MG63 (cell line): ENCODE results near the gene TNIP1. TPM values are rescaled to one million over a fixed set of nuclear protein-coding genes. Genes with fewer than 3 reads are reported as not detected.

ENCODE experiments used
- DNase-seq: peaks from one replicate; pipeline ENCODE4 v3.0.0-alpha.2; 2020
- H3K27me3 ChIP-seq: fragments of 250-450 bp; sonication (Bioruptor Pico); 2 replicates; pipeline ENCODE4 v1.5.1; 2020; ENCODE audit warnings: mild to moderate bottlenecking, moderate library complexity
- H3K36me3 ChIP-seq: fragments of 250-450 bp; sonication (Bioruptor Pico); 2 replicates; pipeline ENCODE4 v1.5.1; 2020; ENCODE audit warnings: mild to moderate bottlenecking, moderate library complexity
- H3K4me3 ChIP-seq: fragments of 250-450 bp; sonication (Bioruptor Pico); 2 replicates; pipeline ENCODE4 v1.5.1; 2020; ENCODE audit warnings: mild to moderate bottlenecking, moderate library complexity
- H3K9me3 ChIP-seq: fragments of 250-450 bp; sonication (Bioruptor Pico); 2 replicates; pipeline ENCODE4 v1.5.1; 2020; ENCODE audit warnings: mild to moderate bottlenecking, moderate library complexity
- total RNA-seq: library from RNA; depleted of rRNA; stranded (reverse); fragments of >200 nt; shearing (Covaris generic); gene quantifications from 2 replicates; pipeline ENCODE4 v1.2.3, GENCODE V29; 2014; ENCODE audit warnings: low replicate concordance

Gene TNIP1
- total RNA-seq, 1 experiment from 2014 or later, result 76.6 TPM

GRCh38 chr5:151107738-151108520, 27.1 kb upstream of the TNIP1 start:
- Histone ChIP-seq H3K4me3 (no peak overlapping the region), H3K9me3 (no peaks in the 10 kb centered on the region), H3K36me3 (peaks cover 97% of the 10 kb centered on the region), H3K27me3 (no peaks in the 10 kb centered on the region)
- DNase-seq, result peak; percentile 81

GRCh38 chr5:151107084-151107483, 26.2 kb upstream of the TNIP1 start:
- H3K36me3 ChIP-seq, result peaks cover 97% of the 10 kb centered on the region
- DNase-seq, result no peak
- H3K27me3 ChIP-seq, result no peaks in the 10 kb centered on the region
- no peaks in the 10 kb centered on the region for H3K9me3 ChIP-seq
- H3K4me3 ChIP-seq, result no peak overlapping the region

GRCh38 chr5:151106509-151106908, 25.7 kb upstream of the TNIP1 start:
- no peak overlapping the region for H3K4me3 ChIP-seq
- H3K9me3 ChIP-seq, result no peaks in the 10 kb centered on the region
- H3K36me3 ChIP-seq, result peaks cover 97% of the 10 kb centered on the region
- H3K27me3 ChIP-seq, result no peaks in the 10 kb centered on the region
- DNase-seq, result no peak

- Histone ChIP-seq H3K27me3 (no peaks in the 10 kb centered on the region), H3K36me3 (peaks cover 94% of the 10 kb centered on the region), H3K9me3 (no peaks in the 10 kb centered on the region), H3K4me3 (no peak overlapping the region)
- no peak for DNase-seq
Observed at GRCh38 chr5:151106043-151106442, 25.2 kb upstream of the TNIP1 start.

- Histone ChIP-seq H3K9me3 (no peaks in the 10 kb centered on the region), H3K4me3 (no peak overlapping the region), H3K36me3 (peaks cover 92% of the 10 kb centered on the region), H3K27me3 (no peaks in the 10 kb centered on the region)
- no peak for DNase-seq
Observed at GRCh38 chr5:151105561-151105960, 24.7 kb upstream of the TNIP1 start.

GRCh38 chr5:151104795-151105194, 24.0 kb upstream of the TNIP1 start:
- Histone ChIP-seq H3K9me3 (no peaks in the 10 kb centered on the region), H3K36me3 (peaks cover 90% of the 10 kb centered on the region), H3K4me3 (no peak overlapping the region), H3K27me3 (no peaks in the 10 kb centered on the region)
- no peak for DNase-seq

GRCh38 chr5:151101746-151102145, 20.9 kb upstream of the TNIP1 start:
- peaks cover 64% of the 10 kb centered on the region for H3K36me3 ChIP-seq

GRCh38 chr5:151101151-151101550, 20.3 kb upstream of the TNIP1 start:
- H3K36me3 ChIP-seq, result peaks cover 60% of the 10 kb centered on the region
- DNase-seq, result no peak
- H3K4me3 ChIP-seq, result no peak overlapping the region
- H3K9me3 ChIP-seq, result no peaks in the 10 kb centered on the region
- no peaks in the 10 kb centered on the region for H3K27me3 ChIP-seq

More at GRCh38 chr5:151101746-151102145, 20.9 kb upstream of the TNIP1 start:
- Histone ChIP-seq H3K4me3 (no peak overlapping the region), H3K9me3 (no peaks in the 10 kb centered on the region), H3K27me3 (no peaks in the 10 kb centered on the region)
- DNase-seq, result no peak

GRCh38 chr5:151100681-151101080, 19.8 kb upstream of the TNIP1 start:
- no peak overlapping the region for H3K4me3 ChIP-seq
- H3K27me3 ChIP-seq, result no peaks in the 10 kb centered on the region
- no peak for DNase-seq
- H3K36me3 ChIP-seq, result peaks cover 55% of the 10 kb centered on the region
- no peaks in the 10 kb centered on the region for H3K9me3 ChIP-seq

GRCh38 chr5:151098768-151099121, 17.9 kb upstream of the TNIP1 start:
- peaks cover 36% of the 10 kb centered on the region for H3K36me3 ChIP-seq
- H3K4me3 ChIP-seq, result no peak overlapping the region
- no peak for DNase-seq
- H3K27me3 ChIP-seq, result no peaks in the 10 kb centered on the region
- H3K9me3 ChIP-seq, result no peaks in the 10 kb centered on the region

GRCh38 chr5:151097820-151098767, 17.3 kb upstream of the TNIP1 start:
- Histone ChIP-seq H3K9me3 (no peaks in the 10 kb centered on the region), H3K27me3 (no peaks in the 10 kb centered on the region), H3K36me3 (peaks cover 29% of the 10 kb centered on the region), H3K4me3 (no peak overlapping the region)
- no peak for DNase-seq

GRCh38 chr5:151097061-151097460, 16.2 kb upstream of the TNIP1 start:
- peaks cover 19% of the 10 kb centered on the region for H3K36me3 ChIP-seq
- DNase-seq, result no peak
- H3K9me3 ChIP-seq, result no peaks in the 10 kb centered on the region
- H3K27me3 ChIP-seq, result no peaks in the 10 kb centered on the region
- no peak overlapping the region for H3K4me3 ChIP-seq

GRCh38 chr5:151096001-151096373, 15.2 kb upstream of the TNIP1 start:
- DNase-seq, result no peak
- Histone ChIP-seq H3K9me3 (no peaks in the 10 kb centered on the region), H3K4me3 (no peak overlapping the region), H3K36me3 (peaks cover 11% of the 10 kb centered on the region), H3K27me3 (no peaks in the 10 kb centered on the region)

GRCh38 chr5:151095341-151096000, 14.6 kb upstream of the TNIP1 start:
- Histone ChIP-seq H3K4me3 (no peak overlapping the region), H3K27me3 (no peaks in the 10 kb centered on the region), H3K36me3 (peaks cover 9% of the 10 kb centered on the region), H3K9me3 (no peaks in the 10 kb centered on the region)
- peak; percentile 39 for DNase-seq

GRCh38 chr5:151094852-151095245, 14.0 kb upstream of the TNIP1 start:
- H3K36me3 ChIP-seq, result 0 out of 2 replicates have a peak, but pooled peaks cover 4% of the 10 kb centered on the region
- no peak overlapping the region for H3K4me3 ChIP-seq
- DNase-seq, result no peak
- no peaks in the 10 kb centered on the region for H3K27me3 ChIP-seq
- H3K9me3 ChIP-seq, result no peaks in the 10 kb centered on the region

- DNase-seq, result peak; percentile 29
Observed at GRCh38 chr5:151094030-151094851, 13.4 kb upstream of the TNIP1 start.

More at GRCh38 chr5:151094030-151094851, 13.4 kb upstream of the TNIP1 start:
- H3K27me3 ChIP-seq, result no peaks in the 10 kb centered on the region
- no peaks in the 10 kb centered on the region for H3K36me3 ChIP-seq
- H3K9me3 ChIP-seq, result no peaks in the 10 kb centered on the region
- no peak overlapping the region for H3K4me3 ChIP-seq
